GM23338 (cell line): Measurements from ENCODE around the gene TRPM3. TPM values are rescaled to one million over a fixed set of nuclear protein-coding genes. Genes with fewer than 3 reads are reported as not detected.

Source experiments
- ATAC-seq: fragments of 200-7000 bp; cut with Tn5 transposase; 3 replicates; pipeline ENCODE4 v1.9.1; 2020
- DNase-seq: peaks from one replicate; pipeline ENCODE4 v3.0.0-alpha.2; 2015; ENCODE audit warnings: low spot score
- H2AFZ ChIP-seq: fragments of 200-600 bp; sonication (generic); 2 replicates; pipeline ENCODE4 v1.8.0; 2016; ENCODE audit warnings: antibody characterized with exemption, mild to moderate bottlenecking, moderate library complexity
- H3F3A ChIP-seq: fragments of 200-600 bp; sonication (generic); replicated peaks from 2 replicates; pipeline ENCODE4 v1.8.0; 2017; ENCODE audit warnings: antibody characterized with exemption, mixed run types, low read depth
- H3K27ac ChIP-seq: fragments of 200-600 bp; sonication (generic); 2 replicates; pipeline ENCODE4 v1.6.1; 2016; ENCODE audit warnings: low read depth
- H3K27me3 ChIP-seq: fragments of 200-600 bp; sonication (generic); 2 replicates; pipeline ENCODE4 v1.8.0; 2016; ENCODE audit warnings: mild to moderate bottlenecking, mixed run types, moderate library complexity; ENCODE audit not compliant: insufficient read depth
- H3K36me3 ChIP-seq: fragments of 200-600 bp; sonication (generic); 2 replicates; pipeline ENCODE4 v1.8.0; 2016; ENCODE audit warnings: mild to moderate bottlenecking; ENCODE audit not compliant: insufficient read depth
- H3K4me1 ChIP-seq: fragments of 200-600 bp; sonication (generic); 2 replicates; pipeline ENCODE4 v1.8.0; 2016; ENCODE audit warnings: mild to moderate bottlenecking, moderate library complexity; ENCODE audit not compliant: insufficient read depth
- H3K4me2 ChIP-seq: fragments of 200-600 bp; sonication (generic); 2 replicates; pipeline ENCODE4 v1.7.1; 2017; ENCODE audit warnings: mixed run types
- H3K4me3 ChIP-seq: fragments of 200-600 bp; sonication (generic); 2 replicates; pipeline ENCODE4 v1.6.1; 2016; ENCODE audit warnings: mixed run types
- H3K79me2 ChIP-seq: fragments of 200-600 bp; sonication (generic); replicated peaks from 2 replicates; pipeline ENCODE4 v1.8.0; 2017; ENCODE audit warnings: mild to moderate bottlenecking; ENCODE audit not compliant: insufficient read depth
- H3K9me2 ChIP-seq: fragments of 200-600 bp; sonication (generic); 2 replicates; pipeline ENCODE4 v1.8.0; 2017; ENCODE audit not compliant: insufficient read depth
- H4K20me1 ChIP-seq: fragments of 200-600 bp; sonication (generic); replicated peaks from 2 replicates; pipeline ENCODE4 v1.8.0; 2017; ENCODE audit warnings: mild to moderate bottlenecking; ENCODE audit not compliant: insufficient read depth
- H3K27ac Mint-ChIP-seq: 2 replicates; pipeline ENCODE4 v1.8.0; 2020; ENCODE audit warnings: inconsistent platforms, mild to moderate bottlenecking, moderate library complexity, mixed read lengths
- H3K27me3 Mint-ChIP-seq: 3 replicates; pipeline ENCODE4 v1.8.0; 2022; ENCODE audit warnings: low read depth, mild to moderate bottlenecking, moderate library complexity, mixed read lengths, inconsistent platforms; ENCODE audit not compliant: insufficient read depth, poor library complexity
- H3K36me3 Mint-ChIP-seq: 3 replicates; pipeline ENCODE4 v1.8.0; 2021; ENCODE audit warnings: low read depth, mild to moderate bottlenecking, inconsistent platforms, moderate library complexity, mixed read lengths
- H3K4me1 Mint-ChIP-seq: 3 replicates; pipeline ENCODE4 v1.8.0; 2020; ENCODE audit warnings: mild to moderate bottlenecking, inconsistent platforms, mixed read lengths
- H3K4me3 Mint-ChIP-seq: 3 replicates; pipeline ENCODE4 v1.8.0; 2021; ENCODE audit warnings: moderate library complexity, mild to moderate bottlenecking, inconsistent platforms, mixed read lengths
- H3K9me3 Mint-ChIP-seq: 3 replicates; pipeline ENCODE4 v1.8.0; 2020; ENCODE audit warnings: moderate library complexity, mild to moderate bottlenecking, inconsistent platforms, mixed read lengths
- CTCF ChIP-seq, 2 experiments: fragments of 200-600 bp in 1 of 2; sonication (generic) in 1 of 2; conservative IDR thresholded peaks; 2 replicates each; pipeline versions ENCODE4 v1.5.1 to v1.6.1; 2016 to 2017; ENCODE audit warnings: antibody characterized with exemption in 2 of 2, low read depth in 2 of 2, mild to moderate bottlenecking in 2 of 2, moderate library complexity in 1 of 2
- JUNB ChIP-seq: IDR thresholded peaks from one replicate; pipeline ENCODE4 v1.6.1; 2016; ENCODE audit warnings: antibody characterized with exemption; ENCODE audit not compliant: unreplicated experiment
- REST ChIP-seq: IDR thresholded peaks from one replicate; pipeline ENCODE4 v1.6.1; 2018; ENCODE audit warnings: antibody characterized with exemption; ENCODE audit not compliant: unreplicated experiment
- ZNF114 ChIP-seq: fragments of 250-450 bp; sonication (Bioruptor Pico); IDR thresholded peaks from 2 replicates; pipeline ENCODE4 v1.5.0; 2020; ENCODE audit warnings: mild to moderate bottlenecking, moderate library complexity
- ZNF331 ChIP-seq: fragments of 250-450 bp; sonication (Bioruptor Pico); IDR thresholded peaks from 2 replicates; pipeline ENCODE4 v1.5.0; 2020; ENCODE audit warnings: low read depth, mild to moderate bottlenecking, moderate library complexity
- ZNF462 ChIP-seq: fragments of 250-450 bp; sonication (Bioruptor Pico); IDR thresholded peaks from 2 replicates; pipeline ENCODE4 v1.5.0; 2020; ENCODE audit warnings: mild to moderate bottlenecking, moderate library complexity
- polyA plus RNA-seq: library from polyadenylated mRNA; unstranded; fragments of >200 nt; fragmentation: Nextera tagmentation; extraction: Ambion mirVana; gene quantifications from 2 replicates; pipeline ENCODE4 v1.2.1, GENCODE V29; 2016
- total RNA-seq: library from RNA; depleted of rRNA; stranded (reverse); fragments of >200 nt; shearing (Covaris generic); gene quantifications from 2 replicates; pipeline ENCODE4 v1.2.3, GENCODE V29; 2014

The TRPM3 gene
- total and polyA plus RNA-seq, 2 experiments from 2014 or later, result 2.8 to 8.2 TPM

GRCh38 chr9:70881333-70881732, 240.1 kb downstream of the TRPM3 start:
- H3K4me3 ChIP-seq, result no peak overlapping the region
- peaks cover 8% of the 10 kb centered on the region for H3K9me2 ChIP-seq
- no peaks in the 10 kb centered on the region for H4K20me1 ChIP-seq
- no peak overlapping the region for H3K4me2 ChIP-seq
- H3K27ac ChIP-seq, result no peak overlapping the region
- no peaks in the 10 kb centered on the region for H3F3A ChIP-seq
- no peaks in the 10 kb centered on the region for H3K36me3 ChIP-seq
- Mint-ChIP-seq H3K4me3 (no peak overlapping the region), H3K27ac (no peak overlapping the region), H3K36me3 (no peaks in the 10 kb centered on the region), H3K27me3 (peaks cover 1% of the 10 kb centered on the region), H3K4me1 (peaks cover 25% of the 10 kb centered on the region), H3K9me3 (no peaks in the 10 kb centered on the region)
- no peak overlapping the region for H2AFZ ChIP-seq
- no peaks in the 10 kb centered on the region for H3K79me2 ChIP-seq
- ATAC-seq (no peak), DNase-seq (no peak)
- TF ChIP-seq CTCF (conservative IDR thresholded peaks at IDR 0.05; ENCODE audit: low read depth in 2 of 2), result no peak
- no peak for TF ChIP-seq REST
- TF ChIP-seq ZNF331 (CRISPR knock-in tag), result no peak
- no peak for TF ChIP-seq ZNF114 (CRISPR knock-in tag)
- peaks cover 10% of the 10 kb centered on the region; the same call in 1 of the 2 replicates for H3K4me1 ChIP-seq
- no peaks in the 10 kb centered on the region for H3K27me3 ChIP-seq

- no peak for ATAC-seq
- H3K4me3 Mint-ChIP-seq, result no peak overlapping the region
- Histone ChIP-seq H2AFZ (no peak overlapping the region), H3K4me3 (no peak overlapping the region), H3K4me2 (no peak overlapping the region), H3K27ac (no peak overlapping the region), H3F3A (no peaks in the 10 kb centered on the region), H3K79me2 (no peaks in the 10 kb centered on the region), H3K36me3 (no peaks in the 10 kb centered on the region), H4K20me1 (no peaks in the 10 kb centered on the region), H3K9me2 (peaks cover 8% of the 10 kb centered on the region), H3K27me3 (no peaks in the 10 kb centered on the region), H3K4me1 (peaks cover 6% of the 10 kb centered on the region; the same call in 1 of the 2 replicates)
- H3K4me1 Mint-ChIP-seq, result peaks cover 22% of the 10 kb centered on the region
- no peaks in the 10 kb centered on the region for H3K9me3 Mint-ChIP-seq
- no peak overlapping the region for H3K27ac Mint-ChIP-seq
- peaks cover 1% of the 10 kb centered on the region for H3K27me3 Mint-ChIP-seq
- H3K36me3 Mint-ChIP-seq, result no peaks in the 10 kb centered on the region
- DNase-seq, result no peak
- TF ChIP-seq ZNF462 (CRISPR knock-in tag) (no peak), JUNB (no peak), REST (no peak)
These were observed 240.9 kb downstream of the TRPM3 start for GRCh38 chr9:70880535-70880934.
